GM12878 (cell line): Measurements from ENCODE around the gene SCAMP4. TPM values are rescaled to one million over a fixed set of nuclear protein-coding genes. Genes with fewer than 3 reads are reported as not detected.

Source experiments
- ATAC-seq: fragments of 200-7000 bp; cut with Tn5 transposase; 3 replicates; pipeline ENCODE4 v1.9.1; 2020; ENCODE audit warnings: mild to moderate bottlenecking, moderate library complexity
- BruUV-seq: library from RNA; stranded (reverse); fragments of 400-500 nt; replicated peaks from 2 replicates; lab custom pipeline; 2021; lab: Mats Ljungman, UMichigan
- CTCF ChIA-PET: fragments of 300-600 bp; sonication (Branson Sonifier 250); formaldehyde crosslinking; extraction: SDS; loops from one replicate; lab custom pipeline; 2021; ENCODE audit warnings: inconsistent platforms; lab: Yijun Ruan, JAX
- POLR2A ChIA-PET: fragments of 350-600 bp; formaldehyde crosslinking; extraction: SDS; loops from one replicate; lab custom pipeline; 2021; ENCODE audit warnings: inconsistent platforms; lab: Charles Lee
- RAD21 ChIA-PET: fragments of 300-600 bp; sonication (Branson Sonifier 250); formaldehyde crosslinking; loops from one replicate; lab custom pipeline; 2023; ENCODE audit warnings: antibody characterized with exemption; ENCODE audit not compliant: unreplicated experiment; lab: Charles Lee
- SMC1A ChIA-PET: fragments of 300-600 bp; sonication (Branson Sonifier 250); formaldehyde crosslinking; loops from one replicate; lab custom pipeline; 2023; ENCODE audit not compliant: unreplicated experiment, uncharacterized antibody; lab: Charles Lee
- DNase-seq: peaks from one replicate; pipeline ENCODE4 v3.0.0-alpha.2; 2011; ENCODE audit warnings: low read depth, low spot score
- FAIRE-seq: peaks from 3 replicates; lab custom pipeline; 2011; peaks lifted over from hg19 to GRCh38; lab: Jason Lieb, UNC
- H2AFZ ChIP-seq: 2 replicates; pipeline ENCODE4 v1.6.0; 2011; ENCODE audit warnings: low read depth, low read length, control low read depth; ENCODE audit not compliant: control insufficient read depth
- H3K27ac ChIP-seq: 2 replicates; pipeline ENCODE4 v1.5.1; 2011; ENCODE audit warnings: control low read depth; ENCODE audit not compliant: control insufficient read depth, insufficient read depth
- H3K27me3 ChIP-seq, 2 experiments: replicated peaks in 1 of 2; 2 replicates each; pipeline versions ENCODE4 v1.6.0 to v1.6.1; 2011; ENCODE audit warnings: low read length in 1 of 2; ENCODE audit not compliant: control insufficient read depth in 2 of 2, insufficient read depth in 2 of 2
- H3K36me3 ChIP-seq, 2 experiments: 2 replicates each; pipeline ENCODE4 v1.5.1; 2011; ENCODE audit warnings: low read length in 1 of 2; ENCODE audit not compliant: control insufficient read depth in 2 of 2, insufficient read depth in 2 of 2
- H3K4me1 ChIP-seq: 2 replicates; pipeline ENCODE4 v1.6.1; 2011; ENCODE audit warnings: mild to moderate bottlenecking, low read length, moderate library complexity, mixed read lengths; ENCODE audit not compliant: control insufficient read depth, insufficient read depth
- H3K4me2 ChIP-seq: 2 replicates; pipeline ENCODE4 v1.6.0; 2011; ENCODE audit warnings: control low read depth; ENCODE audit not compliant: control insufficient read depth, insufficient read depth
- H3K4me3 ChIP-seq: fragments of 200-600 bp; sonication (generic); 2 replicates; pipeline ENCODE4 v1.5.1; 2016
- H3K79me2 ChIP-seq: 2 replicates; pipeline ENCODE4 v1.6.0; 2011; ENCODE audit warnings: low read length; ENCODE audit not compliant: control insufficient read depth, insufficient read depth
- H3K9ac ChIP-seq: 2 replicates; pipeline ENCODE4 v1.8.0; 2011; ENCODE audit warnings: low read length, control low read depth, mixed read lengths; ENCODE audit not compliant: control insufficient read depth, insufficient read depth
- H3K9me3 ChIP-seq: replicated peaks from 3 replicates; pipeline ENCODE4 v1.5.1; 2011; ENCODE audit warnings: mild to moderate bottlenecking, low read length; ENCODE audit not compliant: control insufficient read depth, insufficient read depth
- H4K20me1 ChIP-seq: 2 replicates; pipeline ENCODE4 v1.6.0; 2011; ENCODE audit not compliant: control insufficient read depth, insufficient read depth
- BCL11A ChIP-seq: IDR thresholded peaks from 2 replicates; pipeline ENCODE4 v1.6.1; 2011; ENCODE audit warnings: low read depth, low read length
- CBFB ChIP-seq: IDR thresholded peaks from 2 replicates; pipeline ENCODE4 v1.6.1; 2016; ENCODE audit warnings: antibody characterized with exemption, low read depth
- E2F4 ChIP-seq: IDR thresholded peaks from 2 replicates; pipeline ENCODE4 v1.6.1; 2012; ENCODE audit warnings: low read depth, low read length, improper control_type of control experiment
- EP300 ChIP-seq, 2 experiments: fragments of 150-350 bp in 1 of 2; IDR thresholded peaks; 2 replicates each; pipeline ENCODE4 v1.6.1; 2011 to 2012; ENCODE audit warnings: low read depth in 2 of 2, low read length in 2 of 2, borderline replicate concordance in 1 of 2, improper control_type of control experiment in 1 of 2, inconsistent platforms in 1 of 2; ENCODE audit not compliant: control insufficient read depth in 1 of 2
- IRF3 ChIP-seq: fragments of 450-650 bp; IDR thresholded peaks from 2 replicates; pipeline ENCODE4 v1.6.1; 2014; ENCODE audit warnings: mild to moderate bottlenecking
- KDM1A ChIP-seq: fragments of 200-600 bp; sonication (generic); IDR thresholded peaks from 2 replicates; pipeline ENCODE4 v1.6.1; 2016; ENCODE audit warnings: borderline replicate concordance
- MTA3 ChIP-seq: IDR thresholded peaks from 2 replicates; pipeline ENCODE4 v1.6.1; 2012; ENCODE audit warnings: low read length, inconsistent platforms, borderline replicate concordance
- NFYA ChIP-seq: IDR thresholded peaks from 2 replicates; pipeline ENCODE4 v1.6.1; 2011; ENCODE audit warnings: low read depth, mild to moderate bottlenecking, low read length, improper control_type of control experiment, borderline replicate concordance
- PAX8 ChIP-seq: fragments of 450-650 bp; IDR thresholded peaks from 2 replicates; pipeline ENCODE4 v1.6.1; 2017; ENCODE audit warnings: mild to moderate bottlenecking, moderate library complexity
- RUNX3 ChIP-seq: IDR thresholded peaks from 2 replicates; pipeline ENCODE4 v1.6.1; 2012; ENCODE audit warnings: low read length, inconsistent platforms
- SUZ12 ChIP-seq: fragments of 200-600 bp; sonication (generic); IDR thresholded peaks from one replicate; pipeline ENCODE4 v1.6.1; 2018; ENCODE audit warnings: antibody characterized with exemption, mild to moderate bottlenecking; ENCODE audit not compliant: unreplicated experiment
- ZNF622 ChIP-seq: fragments of 450-650 bp; IDR thresholded peaks from 2 replicates; pipeline ENCODE4 v1.6.1; 2017; ENCODE audit warnings: mild to moderate bottlenecking, inconsistent platforms
- WGBS: methylation state at CpG from one replicate; pipeline ENCODE4 v1.1.6; 2016; ENCODE audit warnings: low lambda C conversion rate; ENCODE audit not compliant: insufficient replicate concordance, insufficient coverage; ENCODE audit errors: missing lambda C conversion rate; 5-methylcytosine and 5-hydroxymethylcytosine counted together
- in situ Hi-C: fragments of 300-500 bp; cut with MboI; formaldehyde crosslinking; loops from 9 replicates; pipeline ENCODE4 v1.14.3; 2018; ENCODE audit warnings: mixed read lengths
- intact Hi-C: fragments of 100-400 bp; cut with micrococcal nuclease; formaldehyde crosslinking; loops from one replicate; pipeline ENCODE4 v1.14.2; 2022; ENCODE audit not compliant: unreplicated experiment
- polyA plus RNA-seq, 11 experiments: library from polyadenylated mRNA; depleted of rRNA in 4 of 11; unstranded in 6 of 11; stranded (reverse) in 5 of 11; fragments of >200 nt; fragmentation: Nextera tagmentation in 4 of 11; fragmentation: Illumina TruSeq in 1 of 11; extraction: Ambion mirVana in 4 of 11; extraction: Trizol in 1 of 11; gene quantifications; 1 replicate in 1 of 11; 2 replicates in 10 of 11; pipeline versions ENCODE4 v1.2.1 to v1.2.3, GENCODE V29; 2011 to 2016; ENCODE audit warnings: inconsistent platforms in 2 of 11, missing spikeins in 2 of 11, low read depth in 1 of 11
- total RNA-seq, 4 experiments: library from RNA; depleted of rRNA in 3 of 4; stranded (reverse); fragments of >200 nt in 3 of 4; fragmentation: Illumina TruSeq in 1 of 4; extraction: Trizol in 1 of 4; gene quantifications; 2 replicates each; pipeline versions ENCODE4 v1.2.1 to v1.2.3, GENCODE V29; 2013 to 2021
- TF ChIP-seq, protein P1 (sequence below): fragments of 450-650 bp; IDR thresholded peaks from 2 replicates; pipeline ENCODE4 v1.6.1; 2017; ENCODE audit warnings: antibody characterized with exemption, mild to moderate bottlenecking, moderate library complexity

Gene SCAMP4
- total and polyA plus RNA-seq, 10 of the 15 experiments (the other 5 are each of a cell fraction or from before 2014, with no cell fraction given), result 0.63 to 34.7 (median 12.8) TPM

DNA sequence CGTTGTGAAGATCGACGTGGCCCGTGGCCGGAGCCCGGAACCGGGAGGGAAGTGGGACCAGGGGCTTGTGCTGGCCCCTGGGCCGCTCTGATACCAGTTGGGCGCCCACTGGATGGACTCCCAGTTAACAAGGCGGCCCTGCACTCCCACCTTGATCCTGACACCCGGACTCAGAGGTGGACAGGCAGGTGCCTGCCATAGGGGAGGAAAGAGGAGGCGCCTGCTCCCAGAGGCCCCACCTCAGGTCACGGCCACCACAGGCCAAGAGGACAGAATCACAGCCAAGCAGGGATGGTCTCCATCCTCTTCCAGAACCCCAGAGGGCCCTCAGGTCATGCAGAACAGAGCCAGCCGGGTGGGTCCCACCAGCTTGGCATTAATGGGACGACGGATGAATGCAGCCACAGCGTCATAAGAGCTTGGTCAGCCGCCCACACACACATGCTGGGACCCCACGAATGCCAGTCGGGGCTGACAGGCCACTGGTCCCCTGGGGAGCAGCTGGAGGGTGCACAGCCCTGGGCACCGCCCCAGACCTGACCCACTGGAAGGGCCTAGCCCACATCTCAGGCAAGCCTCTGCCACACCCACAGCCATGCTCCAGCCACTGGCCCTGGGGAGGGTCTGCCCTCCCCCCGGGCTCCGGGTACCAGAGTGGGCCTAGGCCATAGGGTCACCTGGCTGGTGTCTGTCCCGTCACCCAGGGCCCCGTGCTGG lies 32.2 kb upstream of the SCAMP4 start (continued):
- TF ChIP-seq, protein P1, sequence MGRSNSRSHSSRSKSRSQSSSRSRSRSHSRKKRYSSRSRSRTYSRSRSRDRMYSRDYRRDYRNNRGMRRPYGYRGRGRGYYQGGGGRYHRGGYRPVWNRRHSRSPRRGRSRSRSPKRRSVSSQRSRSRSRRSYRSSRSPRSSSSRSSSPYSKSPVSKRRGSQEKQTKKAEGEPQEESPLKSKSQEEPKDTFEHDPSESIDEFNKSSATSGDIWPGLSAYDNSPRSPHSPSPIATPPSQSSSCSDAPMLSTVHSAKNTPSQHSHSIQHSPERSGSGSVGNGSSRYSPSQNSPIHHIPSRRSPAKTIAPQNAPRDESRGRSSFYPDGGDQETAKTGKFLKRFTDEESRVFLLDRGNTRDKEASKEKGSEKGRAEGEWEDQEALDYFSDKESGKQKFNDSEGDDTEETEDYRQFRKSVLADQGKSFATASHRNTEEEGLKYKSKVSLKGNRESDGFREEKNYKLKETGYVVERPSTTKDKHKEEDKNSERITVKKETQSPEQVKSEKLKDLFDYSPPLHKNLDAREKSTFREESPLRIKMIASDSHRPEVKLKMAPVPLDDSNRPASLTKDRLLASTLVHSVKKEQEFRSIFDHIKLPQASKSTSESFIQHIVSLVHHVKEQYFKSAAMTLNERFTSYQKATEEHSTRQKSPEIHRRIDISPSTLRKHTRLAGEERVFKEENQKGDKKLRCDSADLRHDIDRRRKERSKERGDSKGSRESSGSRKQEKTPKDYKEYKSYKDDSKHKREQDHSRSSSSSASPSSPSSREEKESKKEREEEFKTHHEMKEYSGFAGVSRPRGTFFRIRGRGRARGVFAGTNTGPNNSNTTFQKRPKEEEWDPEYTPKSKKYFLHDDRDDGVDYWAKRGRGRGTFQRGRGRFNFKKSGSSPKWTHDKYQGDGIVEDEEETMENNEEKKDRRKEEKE, result no peak
- TF ChIP-seq BCL11A (no peak), ZNF622 (no peak)

DNA sequence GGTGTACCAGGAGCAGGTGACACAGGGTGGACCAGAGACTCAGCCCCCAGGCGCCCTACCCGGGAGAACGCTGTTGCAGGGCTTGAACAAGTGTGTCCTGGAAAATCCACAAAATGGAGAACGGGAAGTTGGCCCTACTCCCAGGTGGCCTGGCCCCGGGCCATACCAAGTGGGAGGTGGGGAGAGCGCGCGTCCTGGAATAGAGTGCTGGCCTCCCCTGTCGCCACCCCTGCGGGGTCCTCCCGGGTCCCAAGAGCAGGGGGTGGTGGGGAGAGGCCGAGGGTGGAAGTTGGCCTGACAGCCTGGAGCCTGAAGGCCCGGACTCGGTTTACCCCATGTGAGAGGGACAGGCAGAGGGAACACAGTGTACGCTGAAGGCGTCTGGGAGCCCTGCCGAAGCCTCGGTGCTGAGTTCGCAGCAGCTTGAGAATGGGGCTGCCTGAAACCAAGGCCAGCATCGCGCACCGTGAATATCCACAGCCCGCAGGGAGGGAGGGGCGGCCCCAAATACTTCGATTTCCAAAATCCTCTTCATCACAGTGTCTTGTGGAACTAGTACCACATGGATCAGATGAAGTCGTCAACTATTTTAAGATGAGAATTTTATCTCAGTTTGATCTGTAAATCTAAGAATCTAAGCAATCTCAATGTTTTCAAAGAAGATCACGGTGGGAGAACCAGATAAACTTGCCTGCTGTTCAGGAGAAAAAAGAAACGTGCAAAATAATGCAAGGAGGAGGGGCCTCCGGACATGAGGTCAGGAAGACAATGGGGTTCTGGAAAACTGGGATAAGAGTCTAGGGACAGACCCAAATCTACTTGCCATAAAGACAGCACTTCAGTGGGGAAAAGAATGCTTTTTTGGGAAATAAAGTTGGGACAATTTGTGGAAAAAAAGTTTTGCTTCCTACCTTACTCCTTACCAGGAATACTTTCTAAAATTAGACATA lies 31.4 kb upstream of the SCAMP4 start:
- Histone ChIP-seq H3K4me2 (peak overlapping the region; percentile 76), H3K27me3 (no peaks in the 10 kb centered on the region), H3K27ac (no peak overlapping the region), H3K4me1 (peaks cover 3% of the 10 kb centered on the region; the same call in 1 of the 2 replicates), H4K20me1 (no peaks in the 10 kb centered on the region), H3K79me2 (peaks cover 39% of the 10 kb centered on the region), H2AFZ (no peak overlapping the region), H3K9ac (peak overlapping the region; percentile 94), H3K9me3 (no peaks in the 10 kb centered on the region), H3K36me3 (peaks cover 3 to 9% of the 10 kb centered on the region in 2 experiments; a peak in 3 of 4 replicates), H3K4me3 (peak overlapping the region; percentile 89)
- POLR2A ChIA-PET, result no interaction called here
- TF ChIP-seq NFYA, result no peak
- no peak for TF ChIP-seq KDM1A
- no peak for TF ChIP-seq EP300 (IDR thresholded peaks at IDR 0.05; ENCODE audit: borderline replicate concordance in 1 of 2, control insufficient read depth in 1 of 2, low read depth in 2 of 2, low read length in 2 of 2)
- no peak for TF ChIP-seq MTA3
- TF ChIP-seq CBFB, result no peak
- no peak for TF ChIP-seq IRF3
- TF ChIP-seq SUZ12, result no peak
- no peak for TF ChIP-seq PAX8
- TF ChIP-seq E2F4, result no peak
- no peak for TF ChIP-seq RUNX3
- ATAC-seq (no peak), DNase-seq (no peak), FAIRE-seq (no peak)
- in situ Hi-C loops (loop anchor here (25.0 kb wide), 1 partner anchor 1489 kb away; the partner anchor contains the start of gene NFIC), intact Hi-C loops (no loop called here)
- RAD21 ChIA-PET, result interaction anchor here (0.6 to 1.6 kb wide), 3 partner anchors 17 to 196 kb away, joined by 3 to 6 read pairs (median 4); no protein-coding TSS in a partner anchor
- CTCF ChIA-PET, result interaction anchor here (1.3 to 3.2 kb wide), 2 partner anchors 9 to 24 kb away, joined by 4 to 19 read pairs; no protein-coding TSS in a partner anchor
- SMC1A ChIA-PET, result no interaction called here
- no TSS peak for BruUV-seq
- WGBS, result 97% methylated on average over 29 of the region's 29 CpGs
